ENCODE results near the gene C1orf56.

C1orf56 gene

GRCh38 chr1:151003180-151003579 lies 44.4 kb upstream of the C1orf56 start:
- Histone ChIP-seq H4K91ac (ENCODE audit: low read length) (no peak overlapping the region), H3K27ac (ENCODE audit: low read length, poor library complexity, severe bottlenecking) (no peak overlapping the region), H3K79me1 (replicated peaks; ENCODE audit: low read length, poor library complexity, severe bottlenecking) (peaks cover 6% of the 10 kb centered on the region)

DNA sequence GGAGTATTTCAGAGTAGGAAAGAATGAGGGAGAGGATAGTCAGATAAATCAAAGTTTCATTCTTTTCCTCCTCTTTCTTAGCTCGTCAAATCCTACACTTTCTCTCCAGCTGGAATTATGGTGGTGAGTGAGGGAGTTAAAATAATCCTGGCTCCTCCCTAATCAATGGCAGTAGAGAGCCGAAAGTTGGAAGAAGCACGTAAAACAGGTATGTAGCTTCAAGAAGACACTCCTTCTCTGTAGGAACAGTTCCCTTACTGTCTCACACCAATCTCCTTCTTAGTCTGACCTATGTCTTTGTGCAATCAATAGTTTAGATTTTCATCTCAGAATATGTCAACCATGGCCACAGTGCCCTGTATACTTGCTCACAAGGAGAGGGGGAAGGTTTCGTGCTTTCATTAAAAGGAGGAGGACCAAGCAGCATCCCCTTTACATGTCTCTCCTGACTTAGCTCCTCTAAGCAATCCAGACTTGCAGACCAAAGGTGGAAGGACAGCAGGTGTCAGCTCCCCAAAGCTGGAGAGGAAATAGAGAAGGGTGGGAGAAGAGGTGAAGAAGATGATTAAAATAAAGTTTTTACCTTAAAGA lies 41.7 kb upstream of the C1orf56 start:
- no peaks in the 10 kb centered on the region for H3K9me3 ChIP-seq (ENCODE audit: control insufficient read depth, low read length)
- H2BK12ac ChIP-seq (ENCODE audit: low read length in 2 of 2) = no peak overlapping the region
- no peak overlapping the region for H2BK5ac ChIP-seq (ENCODE audit: low read depth, low read length, poor library complexity, severe bottlenecking)
- peak overlapping the region; percentile 41 for H4K8ac ChIP-seq (ENCODE audit: low read length)
- no peak for DNase-seq
- H3K23ac ChIP-seq (ENCODE audit: low read length in 2 of 2) = no peak overlapping the region
- no peaks in the 10 kb centered on the region for H3K27me3 ChIP-seq (ENCODE audit: control insufficient read depth in 1 of 2, insufficient read depth in 1 of 2, low read length in 2 of 2)
- H2BK15ac ChIP-seq (ENCODE audit: low read depth, poor library complexity, severe bottlenecking) = peak overlapping the region; percentile 82
- H2AK5ac ChIP-seq (ENCODE audit: low read length, severe bottlenecking) = peak overlapping the region; percentile 27
- H4K91ac ChIP-seq (ENCODE audit: low read length) = no peak overlapping the region
- H3K4me2 ChIP-seq (ENCODE audit: low read length, poor library complexity, severe bottlenecking) = peak overlapping the region; percentile 82
- peak overlapping the region in 1 of 2 experiments; percentile 95 for H3K18ac ChIP-seq (ENCODE audit: low read depth in 1 of 2, low read length in 2 of 2)
- H3K4me1 ChIP-seq (ENCODE audit: control insufficient read depth, insufficient read depth, low read depth, low read length) = peaks cover 25% of the 10 kb centered on the region
- peaks cover 8 to 18% of the 10 kb centered on the region in 2 experiments for H3K36me3 ChIP-seq (ENCODE audit: control insufficient read depth in 1 of 2, insufficient read depth in 2 of 2, low read depth in 1 of 2, low read length in 2 of 2)
- H3K14ac ChIP-seq (ENCODE audit: low read length in 2 of 2) = no peak overlapping the region
- H3K27ac ChIP-seq (ENCODE audit: low read length, poor library complexity, severe bottlenecking) = peak overlapping the region; percentile 85
- no peak overlapping the region for H2BK120ac ChIP-seq (ENCODE audit: low read depth, low read length)
- H3K79me1 ChIP-seq (replicated peaks; ENCODE audit: low read length, poor library complexity, severe bottlenecking) = peaks cover 16% of the 10 kb centered on the region
- 92% methylated on average over 2 of the region's 4 CpGs for WGBS
- peak overlapping the region; percentile 97 for H3K9ac ChIP-seq (ENCODE audit: low read length)
- H3K4ac ChIP-seq (ENCODE audit: low read depth in 1 of 2, low read length in 2 of 2) = peak overlapping the region in 1 of 2 experiments; percentile 74
- H2AFZ ChIP-seq (ENCODE audit: low read depth, low read length) = peak overlapping the region; percentile 60
- peak overlapping the region; percentile 60 to 81 for H3K4me3 ChIP-seq (ENCODE audit: insufficient read depth in 1 of 2, low read depth in 1 of 2, low read length in 2 of 2)

More at GRCh38 chr1:151003180-151003579, 44.4 kb upstream of the C1orf56 start:
- H2BK15ac ChIP-seq (ENCODE audit: low read depth, poor library complexity, severe bottlenecking) = no peak overlapping the region
- no peak overlapping the region for H2BK12ac ChIP-seq (ENCODE audit: low read length in 2 of 2)
- no peak overlapping the region for H2BK5ac ChIP-seq (ENCODE audit: low read depth, low read length, poor library complexity, severe bottlenecking)
- no peaks in the 10 kb centered on the region for H3K27me3 ChIP-seq (ENCODE audit: control insufficient read depth in 1 of 2, insufficient read depth in 1 of 2, low read length in 2 of 2)
- H3K4ac ChIP-seq (ENCODE audit: low read depth in 1 of 2, low read length in 2 of 2) = peak overlapping the region in 1 of 2 experiments; percentile 57
- no peak overlapping the region for H2BK120ac ChIP-seq (ENCODE audit: low read depth, low read length)
- peak overlapping the region; percentile 37 for H2AK5ac ChIP-seq (ENCODE audit: low read length, severe bottlenecking)
- H3K4me2 ChIP-seq (ENCODE audit: low read length, poor library complexity, severe bottlenecking) = no peak overlapping the region
- H3K14ac ChIP-seq (ENCODE audit: low read length in 2 of 2) = no peak overlapping the region
- peaks cover 13 to 36% of the 10 kb centered on the region in 2 experiments for H3K36me3 ChIP-seq (ENCODE audit: control insufficient read depth in 1 of 2, insufficient read depth in 2 of 2, low read depth in 1 of 2, low read length in 2 of 2)
- no peaks in the 10 kb centered on the region for H3K9me3 ChIP-seq (ENCODE audit: control insufficient read depth, low read length)
- H3K4me1 ChIP-seq (ENCODE audit: control insufficient read depth, insufficient read depth, low read depth, low read length) = peaks cover 34% of the 10 kb centered on the region
- no peak for DNase-seq
- no peak overlapping the region for H3K9ac ChIP-seq (ENCODE audit: low read length)
- peak overlapping the region in 1 of 2 experiments; percentile 35 for H3K18ac ChIP-seq (ENCODE audit: low read depth in 1 of 2, low read length in 2 of 2)
- no peak overlapping the region for H3K23ac ChIP-seq (ENCODE audit: low read length in 2 of 2)
- H3K4me3 ChIP-seq (ENCODE audit: insufficient read depth in 1 of 2, low read depth in 1 of 2, low read length in 2 of 2) = no peak overlapping the region
- H2AFZ ChIP-seq (ENCODE audit: low read depth, low read length) = no peak overlapping the region
- H4K8ac ChIP-seq (ENCODE audit: low read length) = no peak overlapping the region

DNA sequence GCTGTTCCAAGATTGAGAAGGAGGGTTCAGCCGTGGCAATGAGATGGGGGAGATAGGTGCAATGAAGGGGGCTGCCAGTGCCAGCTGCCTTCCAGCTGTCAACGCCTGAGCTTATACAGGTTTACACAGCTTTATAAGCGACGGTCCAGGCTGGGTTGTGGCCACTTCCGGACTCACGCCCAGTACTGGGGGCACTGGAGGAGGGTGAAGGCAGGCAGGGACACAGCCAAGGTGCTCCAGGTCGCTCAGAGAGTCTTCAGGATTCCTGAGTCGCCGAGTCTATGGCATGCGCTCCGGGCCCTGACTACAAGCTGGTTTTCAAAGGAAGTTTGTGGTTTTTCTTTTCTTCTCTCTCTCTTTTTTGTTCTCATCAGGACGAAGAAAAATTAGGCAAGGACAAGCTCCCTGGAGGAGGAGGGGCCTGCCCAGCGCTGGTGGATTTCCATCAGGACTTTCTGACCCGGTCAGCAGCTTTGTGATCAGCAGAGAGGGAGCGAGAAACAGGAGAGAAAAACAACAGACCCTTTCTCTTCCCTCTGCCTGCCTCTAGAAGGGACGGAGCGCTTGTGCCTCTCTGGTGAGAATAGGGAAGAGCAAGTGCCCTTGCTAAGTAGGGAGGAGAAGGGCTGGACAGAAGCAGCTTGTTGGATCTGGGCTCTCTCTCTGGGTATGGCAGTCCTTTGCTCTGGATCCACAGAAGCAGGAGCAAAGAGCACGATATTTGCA lies 41.1 kb upstream of the C1orf56 start, which contains the start of gene MINDY1:
Gene MINDY1, minus strand, starts transcription at position 576 of the 726 bp plus-strand sequence. CDS start 4,285 bp downstream, outside the sequence.
- no peak within 1 kb of the TSS for H2BK5ac ChIP-seq (ENCODE audit: low read depth, low read length, poor library complexity, severe bottlenecking)
- peak within 1 kb of the TSS; percentile 82 for H3K4me2 ChIP-seq (ENCODE audit: low read length, poor library complexity, severe bottlenecking)
- H3K4ac ChIP-seq (ENCODE audit: low read depth in 1 of 2, low read length in 2 of 2) = peak within 1 kb of the TSS in 1 of 2 experiments; percentile 74
- H3K18ac ChIP-seq (ENCODE audit: low read depth in 1 of 2, low read length in 2 of 2) = peak within 1 kb of the TSS; percentile 77 to 95
- H4K91ac ChIP-seq (ENCODE audit: low read length) = no peak within 1 kb of the TSS
- H2BK12ac ChIP-seq (ENCODE audit: low read length in 2 of 2) = peak within 1 kb of the TSS; percentile 1 to 91
- peak within 1 kb of the TSS; percentile 60 for H2AFZ ChIP-seq (ENCODE audit: low read depth, low read length)
- peak within 1 kb of the TSS; percentile 85 for H3K27ac ChIP-seq (ENCODE audit: low read length, poor library complexity, severe bottlenecking)
- H2AK5ac ChIP-seq (ENCODE audit: low read length, severe bottlenecking) = peak within 1 kb of the TSS; percentile 27
- H3K4me1 ChIP-seq (ENCODE audit: control insufficient read depth, insufficient read depth, low read depth, low read length) = peaks cover 24% of the 10 kb centered on the region
- H3K9me3 ChIP-seq (ENCODE audit: control insufficient read depth, low read length) = no peaks in the 10 kb centered on the region
- peak within 1 kb of the TSS; percentile 60 to 93 for H3K4me3 ChIP-seq (ENCODE audit: insufficient read depth in 1 of 2, low read depth in 1 of 2, low read length in 2 of 2)
- H2BK120ac ChIP-seq (ENCODE audit: low read depth, low read length) = peak within 1 kb of the TSS; percentile 11
- H3K36me3 ChIP-seq (ENCODE audit: control insufficient read depth in 1 of 2, insufficient read depth in 2 of 2, low read depth in 1 of 2, low read length in 2 of 2) = peaks cover 7 to 15% of the 10 kb centered on the region in 2 experiments
- WGBS = 16% methylated on average over 11 of the region's 18 CpGs
- H3K14ac ChIP-seq (ENCODE audit: low read length in 2 of 2) = peak within 1 kb of the TSS in 1 of 2 experiments; percentile 82
- H4K8ac ChIP-seq (ENCODE audit: low read length) = peak within 1 kb of the TSS; percentile 41
- no peaks in the 10 kb centered on the region for H3K27me3 ChIP-seq (ENCODE audit: control insufficient read depth in 1 of 2, insufficient read depth in 1 of 2, low read length in 2 of 2)
- peak; percentile 96 for DNase-seq
- H3K79me1 ChIP-seq (replicated peaks; ENCODE audit: low read length, poor library complexity, severe bottlenecking) = peaks cover 15% of the 10 kb centered on the region
- peak within 1 kb of the TSS; percentile 62 for H2BK15ac ChIP-seq (ENCODE audit: low read depth, poor library complexity, severe bottlenecking)
- H3K9ac ChIP-seq (ENCODE audit: low read length) = peak within 1 kb of the TSS; percentile 97
- H3K23ac ChIP-seq (ENCODE audit: low read length in 2 of 2) = peak within 1 kb of the TSS in 1 of 2 experiments; percentile 90

GRCh38 chr1:151007853-151008243 lies 39.7 kb upstream of the C1orf56 start:
- H4K91ac ChIP-seq (ENCODE audit: low read length) = no peak overlapping the region

More at GRCh38 chr1:151007853-151008243, 39.7 kb upstream of the C1orf56 start:
- Histone ChIP-seq H3K14ac (ENCODE audit: low read length in 2 of 2) (no peak overlapping the region), H4K8ac (ENCODE audit: low read length) (no peak overlapping the region), H3K23ac (ENCODE audit: low read length in 2 of 2) (no peak overlapping the region), H2BK120ac (ENCODE audit: low read depth, low read length) (no peak overlapping the region), H2AK5ac (ENCODE audit: low read length, severe bottlenecking) (no peak overlapping the region), H3K9ac (ENCODE audit: low read length) (peak overlapping the region; percentile 97), H3K79me1 (replicated peaks; ENCODE audit: low read length, poor library complexity, severe bottlenecking) (peaks cover 13% of the 10 kb centered on the region), H3K4me1 (ENCODE audit: control insufficient read depth, insufficient read depth, low read depth, low read length) (peaks cover 17% of the 10 kb centered on the region), H3K18ac (ENCODE audit: low read depth in 1 of 2, low read length in 2 of 2) (no peak overlapping the region), H3K4me2 (ENCODE audit: low read length, poor library complexity, severe bottlenecking) (peak overlapping the region; percentile 57), H2BK15ac (ENCODE audit: low read depth, poor library complexity, severe bottlenecking) (no peak overlapping the region), H3K4me3 (ENCODE audit: insufficient read depth in 1 of 2, low read depth in 1 of 2, low read length in 2 of 2) (peak overlapping the region in 1 of 2 experiments; percentile 93), H3K27me3 (ENCODE audit: control insufficient read depth in 1 of 2, insufficient read depth in 1 of 2, low read length in 2 of 2) (no peaks in the 10 kb centered on the region), H3K36me3 (ENCODE audit: control insufficient read depth in 1 of 2, insufficient read depth in 2 of 2, low read depth in 1 of 2, low read length in 2 of 2) (peaks cover 0 to 3% of the 10 kb centered on the region in 2 experiments), H3K27ac (ENCODE audit: low read length, poor library complexity, severe bottlenecking) (peak overlapping the region; percentile 49), H2AFZ (ENCODE audit: low read depth, low read length) (no peak overlapping the region), H2BK5ac (ENCODE audit: low read depth, low read length, poor library complexity, severe bottlenecking) (no peak overlapping the region), H3K9me3 (ENCODE audit: control insufficient read depth, low read length) (no peaks in the 10 kb centered on the region), H3K4ac (ENCODE audit: low read depth in 1 of 2, low read length in 2 of 2) (no peak overlapping the region), H2BK12ac (ENCODE audit: low read length in 2 of 2) (peak overlapping the region in 1 of 2 experiments; percentile 1)
- 68% methylated on average over 3 of the region's 4 CpGs for WGBS
- DNase-seq = no peak

All from mesenchymal stem cell (in vitro differentiated cells and primary cell).